NAMALWA (cell line): ENCODE results near the gene EVX2.

Experiments used
- DNase-seq: peaks from one replicate; pipeline ENCODE4 v3.0.0-alpha.2; 2015; ENCODE audit warnings: low spot score

The EVX2 gene

GRCh38 chr2:176096243-176096985, 12.7 kb upstream of the EVX2 start:
- no peak for DNase-seq

GRCh38 chr2:176095421-176095820, 11.7 kb upstream of the EVX2 start:
- no peak for DNase-seq

- no peak for DNase-seq
Observed at GRCh38 chr2:176094349-176094748, 10.6 kb upstream of the EVX2 start.

- no peak for DNase-seq
Observed at GRCh38 chr2:176093898-176094249, 10.1 kb upstream of the EVX2 start.

GRCh38 chr2:176093145-176093897, 9.6 kb upstream of the EVX2 start:
- DNase-seq = no peak

- no peak for DNase-seq
Observed at GRCh38 chr2:176092270-176093144, 8.7 kb upstream of the EVX2 start, which contains the start of gene HOXD13. Gene HOXD13, plus strand, starts transcription at chr2:176092721. Its CDS starts 170 bp downstream, at chr2:176092891.

- no peak for DNase-seq
Observed at GRCh38 chr2:176091329-176092258, 7.8 kb upstream of the EVX2 start.

- no peak for DNase-seq
Observed at GRCh38 chr2:176090862-176091261, 7.1 kb upstream of the EVX2 start.

- DNase-seq = no peak
Observed at GRCh38 chr2:176089843-176090395, 6.2 kb upstream of the EVX2 start.

- no peak for DNase-seq
Observed at GRCh38 chr2:176088937-176089842, 5.4 kb upstream of the EVX2 start.

GRCh38 chr2:176088048-176088936, 4.5 kb upstream of the EVX2 start:
- peak; percentile 24 for DNase-seq

GRCh38 chr2:176087330-176088047, 3.7 kb upstream of the EVX2 start:
- DNase-seq = no peak

GRCh38 chr2:176085861-176086771, 2.4 kb upstream of the EVX2 start:
- DNase-seq = peak; percentile 62

- DNase-seq = no peak
Observed at GRCh38 chr2:176085120-176085788, 1.5 kb upstream of the EVX2 start.

- DNase-seq = no peak
Observed at GRCh38 chr2:176084611-176085119, 903 bp upstream of the EVX2 start.
